Measurements from ENCODE around the gene BICD1. TPM values are rescaled to one million over a fixed set of nuclear protein-coding genes. Genes with fewer than 3 reads are reported as not detected.

Gene BICD1
- total and polyA plus RNA-seq, 2 experiments from 2014 or later, result 59.3 to 83.6 TPM

GRCh38 chr12:32176606-32177005, 70.0 kb downstream of the BICD1 start:
- Mint-ChIP-seq H3K27me3 (ENCODE audit: insufficient read depth, low read depth, poor library complexity) (peaks cover 4% of the 10 kb centered on the region), H3K4me1 (peaks cover 26% of the 10 kb centered on the region), H3K27ac (no peak overlapping the region), H3K36me3 (ENCODE audit: low read depth) (peaks cover 10% of the 10 kb centered on the region; the same call in 2 of the 3 replicates), H3K9me3 (no peaks in the 10 kb centered on the region), H3K4me3 (no peak overlapping the region)
- peaks cover 6% of the 10 kb centered on the region; the same call in 1 of the 2 replicates for H3F3A ChIP-seq (replicated peaks; ENCODE audit: low read depth)
- H3K4me3 ChIP-seq, result no peak overlapping the region
- H4K20me1 ChIP-seq (replicated peaks; ENCODE audit: insufficient read depth), result peaks cover 4% of the 10 kb centered on the region; the same call in 1 of the 2 replicates
- H3K79me2 ChIP-seq (replicated peaks; ENCODE audit: insufficient read depth), result peaks cover 68% of the 10 kb centered on the region
- no peaks in the 10 kb centered on the region for H3K27me3 ChIP-seq (ENCODE audit: insufficient read depth)
- no peak for ATAC-seq
- H2AFZ ChIP-seq, result no peak overlapping the region
- H3K4me1 ChIP-seq (ENCODE audit: insufficient read depth), result peaks cover 24% of the 10 kb centered on the region
- no peak for DNase-seq (ENCODE audit: low spot score)
- TF ChIP-seq STAT1 (IDR thresholded peaks at IDR 0.05; ENCODE audit: unreplicated experiment) (no peak), NANOG (IDR thresholded peaks at IDR 0.05; ENCODE audit: borderline replicate concordance) (no peak), EZH2 (IDR thresholded peaks at IDR 0.05; ENCODE audit: low read depth, unreplicated experiment) (no peak), ETS1 (IDR thresholded peaks at IDR 0.05) (no peak), POLR2AphosphoS5 (IDR thresholded peaks at IDR 0.05; ENCODE audit: low read depth) (no peak), ZNF114 (CRISPR knock-in tag; IDR thresholded peaks at IDR 0.05) (no peak), CTCF (conservative IDR thresholded peaks at IDR 0.05; ENCODE audit: low read depth in 2 of 2) (no peak), ZNF331 (CRISPR knock-in tag; IDR thresholded peaks at IDR 0.05; ENCODE audit: low read depth) (no peak), JUNB (IDR thresholded peaks at IDR 0.05; ENCODE audit: unreplicated experiment) (no peak), EZH2phosphoT487 (IDR thresholded peaks at IDR 0.05; ENCODE audit: unreplicated experiment) (no peak)
- H3K27ac ChIP-seq (ENCODE audit: low read depth), result no peak overlapping the region
- no peak overlapping the region for H3K4me2 ChIP-seq
- H3K36me3 ChIP-seq (ENCODE audit: insufficient read depth), result no peaks in the 10 kb centered on the region
- no peaks in the 10 kb centered on the region for H3K9me2 ChIP-seq (ENCODE audit: insufficient read depth)

DNA sequence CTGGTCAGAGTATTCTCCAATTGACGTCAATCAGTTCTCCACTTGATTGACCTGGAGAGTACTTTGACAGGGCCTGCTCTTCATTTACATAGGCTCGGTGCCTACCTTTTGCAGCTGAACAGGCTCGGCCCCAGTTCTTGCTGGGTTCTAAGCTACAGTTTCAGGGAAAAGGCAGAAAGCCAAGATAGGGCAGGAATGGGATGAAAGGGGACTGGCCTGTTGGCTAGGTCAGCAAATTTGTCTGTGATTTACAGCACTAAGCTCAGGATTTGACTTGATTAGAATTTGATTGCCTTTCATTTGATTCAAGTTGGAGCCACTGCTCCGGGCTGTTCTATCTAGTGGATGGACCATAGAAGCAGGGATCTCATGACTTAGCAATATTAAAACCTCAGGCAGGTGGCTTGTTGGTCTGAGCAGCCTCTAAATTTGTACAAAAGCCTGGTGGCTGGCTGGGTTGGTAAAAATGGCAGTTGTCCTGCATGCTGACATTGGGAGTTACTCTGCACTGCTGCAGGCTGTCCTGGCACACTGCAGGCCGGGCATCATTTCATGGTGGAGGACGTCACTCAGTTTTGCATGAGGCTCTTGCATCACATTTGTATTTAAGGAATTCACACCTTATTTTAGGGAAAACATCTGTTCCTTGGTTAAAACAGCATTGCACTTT, 71.8 kb downstream of the BICD1 start:
- DNase-seq (ENCODE audit: low spot score) (no peak), ATAC-seq (peak; percentile 52; the same call in 2 of the 3 replicates)
- Histone ChIP-seq H3K79me2 (replicated peaks; ENCODE audit: insufficient read depth) (peaks cover 65% of the 10 kb centered on the region), H3K4me1 (ENCODE audit: insufficient read depth) (peaks cover 13% of the 10 kb centered on the region; the same call in 1 of the 2 replicates), H2AFZ (no peak overlapping the region), H3K27me3 (ENCODE audit: insufficient read depth) (no peaks in the 10 kb centered on the region), H3K4me3 (no peak overlapping the region), H3K4me2 (no peak overlapping the region), H3K36me3 (ENCODE audit: insufficient read depth) (no peaks in the 10 kb centered on the region), H3K27ac (ENCODE audit: low read depth) (0 out of 2 replicates have a peak overlapping the region, but pooled peaks have one; percentile 45), H3F3A (replicated peaks; ENCODE audit: low read depth) (peaks cover 6% of the 10 kb centered on the region; the same call in 1 of the 2 replicates), H3K9me2 (ENCODE audit: insufficient read depth) (no peaks in the 10 kb centered on the region), H4K20me1 (replicated peaks; ENCODE audit: insufficient read depth) (peaks cover 10% of the 10 kb centered on the region; the same call in 1 of the 2 replicates)
- no peak for TF ChIP-seq ZNF114 (CRISPR knock-in tag; IDR thresholded peaks at IDR 0.05)
- no peak for TF ChIP-seq EZH2 (IDR thresholded peaks at IDR 0.05; ENCODE audit: low read depth, unreplicated experiment)
- Mint-ChIP-seq H3K9me3 (no peaks in the 10 kb centered on the region), H3K27ac (0 out of 2 replicates have a peak overlapping the region, but pooled peaks have one; percentile 15), H3K4me1 (peaks cover 17% of the 10 kb centered on the region), H3K36me3 (ENCODE audit: low read depth) (peaks cover 10% of the 10 kb centered on the region; the same call in 2 of the 3 replicates), H3K27me3 (ENCODE audit: insufficient read depth, low read depth, poor library complexity) (peaks cover 4% of the 10 kb centered on the region), H3K4me3 (no peak overlapping the region)
